Activated naive CD4-positive, alpha-beta T cell treated with anti-CD3 and anti-CD28 coated beads, Interleukin-2, amount 10 ng/mL, durations not matched to agents 7 days and 5 days (primary cell): ENCODE results near the gene HNRNPUL1.
A peak's percentile ranks its signal among the peaks of the same experiment; 100 is the strongest.
"Not testable (repeated sequence)": the region's sequence is repeated elsewhere in the genome, so short reads cannot be mapped to it uniquely, and the experiment has no call there.

Experiments used
- CTCF ChIA-PET: fragments of 350-600 bp; sonication (Branson Sonifier 250); formaldehyde crosslinking; loops from one replicate; lab custom pipeline; 2021; ENCODE audit warnings: antibody characterized with exemption; lab: Charles Lee
- DNase-seq: peaks from one replicate; pipeline ENCODE4 v3.0.0-alpha.2; 2020
- H3K27ac Mint-ChIP-seq: one replicate; pipeline ENCODE4 v1.8.0; 2021; ENCODE audit warnings: mild to moderate bottlenecking, moderate library complexity, mixed read lengths
- H3K27me3 Mint-ChIP-seq: one replicate; pipeline ENCODE4 v1.8.0; 2021; ENCODE audit warnings: mild to moderate bottlenecking, mixed read lengths
- H3K36me3 Mint-ChIP-seq: one replicate; pipeline ENCODE4 v1.8.0; 2021; ENCODE audit warnings: mixed read lengths
- H3K4me1 Mint-ChIP-seq: one replicate; pipeline ENCODE4 v1.8.0; 2021; ENCODE audit warnings: mixed read lengths
- H3K4me3 Mint-ChIP-seq: one replicate; pipeline ENCODE4 v1.8.0; 2021; ENCODE audit warnings: mild to moderate bottlenecking, moderate library complexity, mixed read lengths
- H3K9me3 Mint-ChIP-seq: one replicate; pipeline ENCODE4 v1.8.0; 2021; ENCODE audit warnings: mixed read lengths

HNRNPUL1 gene

DNA sequence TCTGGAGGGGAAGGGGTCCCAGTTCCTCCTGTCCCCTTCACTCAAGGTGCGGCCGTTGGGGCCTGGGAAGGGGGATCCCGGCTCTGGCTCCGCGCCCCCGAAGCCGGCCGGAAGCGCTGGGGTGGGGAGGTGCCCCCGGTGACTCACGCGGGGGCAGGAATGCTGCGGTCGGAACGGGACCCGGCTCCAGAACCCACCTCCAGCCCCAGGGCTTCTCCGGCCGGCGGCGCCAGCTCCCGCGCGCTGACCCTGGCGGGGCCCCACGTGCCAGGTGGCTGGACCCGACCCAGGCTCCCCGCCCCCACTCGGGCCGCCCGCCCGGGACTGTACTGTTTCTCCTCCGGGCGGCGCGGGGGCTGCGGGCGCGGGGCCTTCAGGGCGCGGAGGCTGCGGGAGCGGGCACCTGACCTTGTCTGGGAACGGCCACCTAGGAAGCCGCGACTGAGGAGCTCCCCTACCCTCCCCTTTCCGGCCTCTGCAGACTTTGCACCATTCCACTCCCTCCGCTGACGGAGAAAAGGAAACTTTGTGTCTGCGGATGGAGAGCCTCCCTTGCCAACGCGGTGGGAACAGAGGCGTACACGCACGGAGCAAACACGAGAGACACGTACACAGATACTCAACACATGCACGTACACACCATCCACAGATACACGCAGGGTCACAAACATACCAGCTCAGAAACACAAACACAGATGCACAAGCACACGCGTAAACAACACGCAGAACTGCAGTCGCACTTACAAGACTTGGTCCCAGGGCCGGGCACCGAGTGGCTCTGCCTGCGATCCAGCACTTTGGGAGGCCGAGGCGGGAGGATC lies 37.9 kb upstream of the HNRNPUL1 start:
- peak overlapping the region; percentile 60 for H3K27ac Mint-ChIP-seq
- peak overlapping the region; percentile 78 for H3K4me3 Mint-ChIP-seq
- DNase-seq: peak; percentile 65
- peaks cover 16% of the 10 kb centered on the region for H3K4me1 Mint-ChIP-seq
- H3K27me3 Mint-ChIP-seq: peaks cover 49% of the 10 kb centered on the region
- no peaks in the 10 kb centered on the region for H3K9me3 Mint-ChIP-seq
- CTCF ChIA-PET: interaction anchor here (0.8 to 1.2 kb wide), 2 partner anchors 35 to 36 kb away, joined by 3 to 5 read pairs; no protein-coding TSS in a partner anchor
- H3K36me3 Mint-ChIP-seq: no peaks in the 10 kb centered on the region

DNA sequence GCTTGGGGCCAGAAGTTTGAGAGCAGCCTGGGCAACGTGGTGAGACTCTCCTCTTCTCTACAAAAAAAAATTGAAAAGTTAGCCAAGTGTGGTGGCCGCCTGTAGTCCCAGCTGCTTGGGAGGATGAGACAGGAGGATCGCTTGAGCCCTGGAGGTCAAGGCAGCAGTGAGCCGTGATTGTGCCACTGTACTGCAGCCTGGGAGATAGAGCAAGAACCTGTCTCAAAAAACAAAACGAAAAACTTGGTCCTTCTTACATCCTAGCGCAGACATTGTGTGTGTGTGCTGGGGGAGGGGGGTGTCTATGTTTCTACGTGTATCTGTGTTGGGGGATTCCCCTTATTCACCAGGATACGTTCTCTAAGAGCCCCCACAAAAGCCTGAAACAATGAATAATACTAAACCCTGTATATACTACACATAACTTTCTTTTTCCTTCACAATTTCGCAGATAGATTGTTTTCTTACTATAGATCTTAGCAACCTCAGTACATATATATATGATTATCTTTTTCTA lies 37.2 kb upstream of the HNRNPUL1 start:
- Mint-ChIP-seq H3K4me3 (peak overlapping the region; percentile 78), H3K36me3 (no peaks in the 10 kb centered on the region), H3K9me3 (no peaks in the 10 kb centered on the region), H3K27ac (no peak overlapping the region), H3K27me3 (peaks cover 43% of the 10 kb centered on the region), H3K4me1 (peaks cover 16% of the 10 kb centered on the region)
- CTCF ChIA-PET: interaction anchor here (1.2 kb wide), 1 partner anchor 34 kb away, joined by 3 read pairs; no protein-coding TSS in a partner anchor
- no peak for DNase-seq

- CTCF ChIA-PET: interaction anchor here (0.9 kb wide), 1 partner anchor 24 kb away, joined by 3 read pairs; no protein-coding TSS in a partner anchor
- Mint-ChIP-seq H3K4me3 (no peak overlapping the region), H3K27ac (no peak overlapping the region), H3K4me1 (peaks cover 16% of the 10 kb centered on the region), H3K27me3 (peaks cover 28% of the 10 kb centered on the region), H3K9me3 (no peaks in the 10 kb centered on the region), H3K36me3 (no peaks in the 10 kb centered on the region)
- DNase-seq: no peak
These were observed 35.7 kb upstream of the HNRNPUL1 start for GRCh38 chr19:41228486-41228885.

DNA sequence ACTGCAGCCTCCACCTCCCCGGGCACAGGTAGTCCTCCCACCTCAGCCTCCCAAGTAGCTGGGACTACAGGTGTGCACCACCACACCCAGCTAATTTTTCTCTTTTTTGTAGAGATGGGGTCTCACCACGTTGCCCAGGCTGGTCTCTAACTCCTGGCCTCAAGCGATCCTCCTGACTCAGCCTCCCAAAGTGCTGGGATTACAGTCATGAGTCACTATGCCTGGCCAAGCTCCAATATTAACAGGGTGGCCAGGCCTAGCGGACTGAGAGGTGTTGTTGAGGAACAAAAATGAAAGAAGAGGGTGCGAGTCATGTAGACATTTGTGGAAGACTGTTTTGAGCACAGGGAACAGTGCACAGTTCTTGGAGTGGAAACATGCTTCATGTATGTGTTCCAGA lies 34.8 kb upstream of the HNRNPUL1 start:
- Mint-ChIP-seq H3K4me1 (peaks cover 16% of the 10 kb centered on the region), H3K27me3 (peaks cover 20% of the 10 kb centered on the region)
- not testable (repeated sequence) for H3K9me3 Mint-ChIP-seq, H3K4me3 Mint-ChIP-seq, H3K27ac Mint-ChIP-seq, DNase-seq, H3K36me3 Mint-ChIP-seq
- CTCF ChIA-PET: interaction anchor here (0.9 kb wide), 1 partner anchor 25 kb away, joined by 3 read pairs; no protein-coding TSS in a partner anchor

DNA sequence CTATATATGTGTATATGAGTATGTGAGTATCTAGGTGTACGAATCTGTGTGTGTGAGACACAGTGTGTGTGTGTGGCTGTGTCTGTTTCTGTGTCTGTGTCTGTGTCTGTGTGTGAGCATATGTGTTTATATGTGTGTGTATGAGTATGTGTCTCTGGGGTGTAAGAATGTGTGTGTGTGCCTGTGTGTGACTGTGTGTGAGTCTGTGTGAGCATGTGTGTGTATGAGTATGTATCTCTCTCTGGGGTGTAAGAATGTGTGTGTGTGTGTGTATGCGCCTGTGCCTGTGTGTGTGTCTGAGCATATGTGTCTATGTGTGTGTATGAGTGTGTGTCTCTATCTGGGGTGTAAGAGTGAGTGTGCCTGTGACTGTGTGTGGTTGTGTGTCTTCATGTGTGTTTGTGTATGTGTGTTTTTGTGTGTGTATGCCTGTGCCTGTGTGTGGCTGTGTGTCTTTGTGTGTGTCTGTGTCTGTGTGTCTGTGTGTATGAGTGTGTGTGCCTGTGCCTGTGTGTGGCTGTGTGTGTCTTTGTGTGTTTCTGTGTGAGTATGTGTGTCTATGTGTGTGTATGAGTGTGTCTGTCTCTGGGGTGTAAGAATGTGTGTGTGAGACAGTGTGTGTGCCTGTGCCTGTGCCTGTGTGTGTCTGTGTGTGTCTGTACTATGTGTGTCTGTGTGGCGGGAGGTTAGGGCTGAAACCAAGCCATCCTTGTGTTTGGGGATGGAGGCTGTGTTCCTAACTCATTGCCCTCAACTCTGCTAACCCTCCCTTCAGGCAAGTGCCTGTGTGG lies 33.9 kb upstream of the HNRNPUL1 start:
- no peak overlapping the region for H3K4me3 Mint-ChIP-seq

DNA sequence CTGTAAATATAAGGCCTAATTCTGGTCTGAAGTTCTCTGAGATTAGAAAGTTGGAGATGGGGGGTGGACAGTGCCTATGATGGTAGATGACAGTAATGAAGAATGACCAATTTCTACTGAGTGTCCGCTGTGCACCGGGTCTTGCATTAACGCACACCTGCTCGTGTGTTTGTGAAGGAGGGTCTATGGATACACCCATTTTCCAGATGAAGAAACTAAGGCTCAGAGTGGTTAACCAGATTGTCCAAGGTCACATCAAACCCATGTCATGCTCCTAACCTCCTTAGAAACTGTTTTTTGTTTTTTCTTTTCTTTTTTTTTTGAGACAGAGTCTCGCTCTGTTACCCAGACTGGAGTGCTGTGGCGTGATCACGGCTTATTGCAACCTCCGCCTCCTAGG lies 31.5 kb upstream of the HNRNPUL1 start:
- no peak overlapping the region for H3K4me3 Mint-ChIP-seq
- no peaks in the 10 kb centered on the region for H3K9me3 Mint-ChIP-seq
- no peak for DNase-seq
- CTCF ChIA-PET: no interaction called here
- H3K36me3 Mint-ChIP-seq: no peaks in the 10 kb centered on the region
- H3K27ac Mint-ChIP-seq: no peak overlapping the region
- no peaks in the 10 kb centered on the region for H3K4me1 Mint-ChIP-seq
- H3K27me3 Mint-ChIP-seq: no peaks in the 10 kb centered on the region

More for the DNA sequence above, 33.9 kb upstream of the HNRNPUL1 start:
- CTCF ChIA-PET: no interaction called here
- peaks cover 15% of the 10 kb centered on the region for H3K4me1 Mint-ChIP-seq
- peaks cover 12% of the 10 kb centered on the region for H3K27me3 Mint-ChIP-seq
- no peak overlapping the region for H3K27ac Mint-ChIP-seq
- H3K9me3 Mint-ChIP-seq: no peaks in the 10 kb centered on the region
- no peak for DNase-seq
- no peaks in the 10 kb centered on the region for H3K36me3 Mint-ChIP-seq

GRCh38 chr19:41233748-41234240 lies 30.4 kb upstream of the HNRNPUL1 start:
- no peak for DNase-seq
- Mint-ChIP-seq H3K4me1 (no peaks in the 10 kb centered on the region), H3K36me3 (no peaks in the 10 kb centered on the region), H3K27me3 (peaks cover 5% of the 10 kb centered on the region), H3K4me3 (no peak overlapping the region), H3K27ac (no peak overlapping the region), H3K9me3 (no peaks in the 10 kb centered on the region)
- CTCF ChIA-PET: interaction anchor here (1.1 kb wide), 1 partner anchor 9 kb away, joined by 4 read pairs; no protein-coding TSS in a partner anchor

- DNase-seq: no peak
- Mint-ChIP-seq H3K4me1 (no peaks in the 10 kb centered on the region), H3K9me3 (no peaks in the 10 kb centered on the region), H3K27ac (no peak overlapping the region), H3K4me3 (no peak overlapping the region), H3K27me3 (peaks cover 5% of the 10 kb centered on the region), H3K36me3 (no peaks in the 10 kb centered on the region)
- CTCF ChIA-PET: no interaction called here
These were observed 29.5 kb upstream of the HNRNPUL1 start for GRCh38 chr19:41234512-41235168.

GRCh38 chr19:41235480-41235879 lies 28.7 kb upstream of the HNRNPUL1 start:
- no peaks in the 10 kb centered on the region for H3K9me3 Mint-ChIP-seq
- DNase-seq: no peak
- H3K36me3 Mint-ChIP-seq: no peaks in the 10 kb centered on the region
- CTCF ChIA-PET: no interaction called here
- no peak overlapping the region for H3K4me3 Mint-ChIP-seq
- no peak overlapping the region for H3K27ac Mint-ChIP-seq
- H3K4me1 Mint-ChIP-seq: no peaks in the 10 kb centered on the region
- H3K27me3 Mint-ChIP-seq: peaks cover 5% of the 10 kb centered on the region

GRCh38 chr19:41238244-41238643 lies 25.9 kb upstream of the HNRNPUL1 start:
- H3K36me3 Mint-ChIP-seq: no peaks in the 10 kb centered on the region
- H3K27me3 Mint-ChIP-seq: peaks cover 5% of the 10 kb centered on the region
- CTCF ChIA-PET: no interaction called here

GRCh38 chr19:41239363-41239762 lies 24.8 kb upstream of the HNRNPUL1 start:
- no peaks in the 10 kb centered on the region for H3K36me3 Mint-ChIP-seq
- no peaks in the 10 kb centered on the region for H3K9me3 Mint-ChIP-seq
- H3K27me3 Mint-ChIP-seq: peaks cover 5% of the 10 kb centered on the region
- DNase-seq: no peak
- no peak overlapping the region for H3K4me3 Mint-ChIP-seq
- no peaks in the 10 kb centered on the region for H3K4me1 Mint-ChIP-seq
- no peak overlapping the region for H3K27ac Mint-ChIP-seq
- CTCF ChIA-PET: no interaction called here

More at GRCh38 chr19:41238244-41238643, 25.9 kb upstream of the HNRNPUL1 start:
- no peak for DNase-seq
- no peak overlapping the region for H3K27ac Mint-ChIP-seq
- H3K4me1 Mint-ChIP-seq: no peaks in the 10 kb centered on the region
- H3K4me3 Mint-ChIP-seq: no peak overlapping the region
- no peaks in the 10 kb centered on the region for H3K9me3 Mint-ChIP-seq

- Mint-ChIP-seq H3K4me3 (no peak overlapping the region), H3K4me1 (no peaks in the 10 kb centered on the region), H3K9me3 (no peaks in the 10 kb centered on the region), H3K27ac (no peak overlapping the region), H3K27me3 (peaks cover 5% of the 10 kb centered on the region), H3K36me3 (no peaks in the 10 kb centered on the region)
- DNase-seq: no peak
- CTCF ChIA-PET: no interaction called here
These were observed 24.1 kb upstream of the HNRNPUL1 start for GRCh38 chr19:41239961-41240574.

DNA sequence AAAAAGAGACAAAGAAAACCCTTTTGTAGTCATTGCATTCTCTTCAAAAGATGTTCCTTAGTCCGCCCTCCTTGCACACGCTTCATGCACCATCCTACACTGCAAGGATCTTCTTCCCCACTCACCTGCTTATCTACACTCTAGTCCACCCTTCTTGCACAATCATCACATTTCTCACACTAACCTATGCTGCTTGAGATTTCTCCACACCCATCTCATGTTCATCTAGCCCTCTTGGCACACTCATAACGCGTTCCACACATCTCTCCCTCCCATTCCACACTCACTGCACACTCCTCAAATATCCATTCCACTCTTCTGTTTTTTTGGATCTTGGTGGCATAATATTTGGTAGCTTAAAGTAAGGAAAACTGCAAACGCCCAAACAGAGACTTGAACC lies 22.3 kb upstream of the HNRNPUL1 start:
- H3K4me1 Mint-ChIP-seq: no peaks in the 10 kb centered on the region
- no peak overlapping the region for H3K27ac Mint-ChIP-seq
- no peaks in the 10 kb centered on the region for H3K9me3 Mint-ChIP-seq
- H3K4me3 Mint-ChIP-seq: no peak overlapping the region
- peaks cover 5% of the 10 kb centered on the region for H3K27me3 Mint-ChIP-seq
- H3K36me3 Mint-ChIP-seq: no peaks in the 10 kb centered on the region
- CTCF ChIA-PET: no interaction called here
- DNase-seq: no peak
